OCI-LY1 (cell line): ENCODE data around the gene CHRNA9.

Experiments
- EZH2 ChIP-seq: fragments of 200-600 bp; sonication (generic), shearing (Covaris generic); IDR thresholded peaks from 2 replicates; pipeline ENCODE4 v1.8.0; 2017; ENCODE audit warnings: borderline replicate concordance, mixed run types, mild to moderate bottlenecking, antibody characterized with exemption, low read length, moderate library complexity, mixed read lengths
- TF ChIP-seq, protein P1 (sequence below): fragments of 200-600 bp; sonication (generic), shearing (Covaris generic); IDR thresholded peaks from 2 replicates; pipeline ENCODE4 v1.5.1; 2017; ENCODE audit warnings: mild to moderate bottlenecking, antibody characterized with exemption, low read length, moderate library complexity, mixed read lengths

- no peak for TF ChIP-seq EZH2
- TF ChIP-seq, protein P1, sequence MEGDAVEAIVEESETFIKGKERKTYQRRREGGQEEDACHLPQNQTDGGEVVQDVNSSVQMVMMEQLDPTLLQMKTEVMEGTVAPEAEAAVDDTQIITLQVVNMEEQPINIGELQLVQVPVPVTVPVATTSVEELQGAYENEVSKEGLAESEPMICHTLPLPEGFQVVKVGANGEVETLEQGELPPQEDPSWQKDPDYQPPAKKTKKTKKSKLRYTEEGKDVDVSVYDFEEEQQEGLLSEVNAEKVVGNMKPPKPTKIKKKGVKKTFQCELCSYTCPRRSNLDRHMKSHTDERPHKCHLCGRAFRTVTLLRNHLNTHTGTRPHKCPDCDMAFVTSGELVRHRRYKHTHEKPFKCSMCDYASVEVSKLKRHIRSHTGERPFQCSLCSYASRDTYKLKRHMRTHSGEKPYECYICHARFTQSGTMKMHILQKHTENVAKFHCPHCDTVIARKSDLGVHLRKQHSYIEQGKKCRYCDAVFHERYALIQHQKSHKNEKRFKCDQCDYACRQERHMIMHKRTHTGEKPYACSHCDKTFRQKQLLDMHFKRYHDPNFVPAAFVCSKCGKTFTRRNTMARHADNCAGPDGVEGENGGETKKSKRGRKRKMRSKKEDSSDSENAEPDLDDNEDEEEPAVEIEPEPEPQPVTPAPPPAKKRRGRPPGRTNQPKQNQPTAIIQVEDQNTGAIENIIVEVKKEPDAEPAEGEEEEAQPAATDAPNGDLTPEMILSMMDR, result no peak
These were observed 45.6 kb upstream of the CHRNA9 start for GRCh38 chr4:40289366-40290188.
